Epithelial cell of esophagus (primary cell): Measurements from ENCODE around the gene METTL25.

Experiments used
- DNase-seq: peaks from one replicate; pipeline ENCODE4 v3.0.0; 2010; ENCODE audit warnings: low read depth
- H3K4me3 ChIP-seq: 2 replicates; pipeline ENCODE4 v1.5.1; 2011; ENCODE audit warnings: mild to moderate bottlenecking, low read length, control low read depth
- CTCF ChIP-seq: IDR thresholded peaks from 2 replicates; pipeline ENCODE4 v1.5.1; 2011; ENCODE audit warnings: low read depth, mild to moderate bottlenecking, low read length, control low read depth, inconsistent platforms; ENCODE audit not compliant: insufficient read depth; ENCODE audit errors: missing control alignments

The METTL25 gene

GRCh38 chr12:82504409-82504808 lies 146.1 kb downstream of the METTL25 start:
- no peak overlapping the region for H3K4me3 ChIP-seq
- no peak for TF ChIP-seq CTCF
- no peak for DNase-seq

GRCh38 chr12:82505150-82505549 lies 146.8 kb downstream of the METTL25 start:
- no peak for TF ChIP-seq CTCF
- no peak for DNase-seq
- no peak overlapping the region for H3K4me3 ChIP-seq

GRCh38 chr12:82507686-82508085 lies 149.4 kb downstream of the METTL25 start:
- no peak for TF ChIP-seq CTCF
- no peak for DNase-seq
- H3K4me3 ChIP-seq, result no peak overlapping the region

GRCh38 chr12:82510386-82510785 lies 152.1 kb downstream of the METTL25 start:
- no peak overlapping the region for H3K4me3 ChIP-seq
- no peak for DNase-seq
- no peak for TF ChIP-seq CTCF

GRCh38 chr12:82514880-82515279 lies 156.6 kb downstream of the METTL25 start:
- TF ChIP-seq CTCF, result no peak
- no peak for DNase-seq
- no peak overlapping the region for H3K4me3 ChIP-seq

GRCh38 chr12:82515652-82516051 lies 157.3 kb downstream of the METTL25 start:
- no peak for DNase-seq
- H3K4me3 ChIP-seq, result no peak overlapping the region
- no peak for TF ChIP-seq CTCF

GRCh38 chr12:82517027-82517426 lies 158.7 kb downstream of the METTL25 start:
- TF ChIP-seq CTCF, result peak; percentile 64
- no peak overlapping the region for H3K4me3 ChIP-seq
- DNase-seq, result peak; percentile 38
